Natural killer cell (primary cell): Measurements from ENCODE around the gene LRCH3. TPM values are rescaled to one million over a fixed set of nuclear protein-coding genes. Genes with fewer than 3 reads are reported as not detected.

Experiments used
- ATAC-seq, 3 donors: fragments of 150-1000 bp in 2 of 3; fragments of 200-7000 bp in 1 of 3; cut with Tn5 transposase; 1 replicate in 1 of 3; 2 replicates in 2 of 3; pipeline ENCODE4 v1.10.0; 2021; ENCODE audit warnings: mild to moderate bottlenecking in 2 of 3, moderate library complexity in 2 of 3
- DNase-seq, 2 donors: peaks; one replicate each; pipeline versions ENCODE4 v3.0.0 to v3.0.0-alpha.2; 2013 to 2021; ENCODE audit warnings: mixed read lengths in 1 of 2
- H3K27ac ChIP-seq: one replicate; pipeline ENCODE4 v1.5.1; 2013; ENCODE audit warnings: mild to moderate bottlenecking, low read length
- H3K27me3 ChIP-seq: one replicate; pipeline ENCODE4 v1.6.1; 2013; ENCODE audit warnings: low read length; ENCODE audit not compliant: control insufficient read depth, insufficient read depth
- H3K36me3 ChIP-seq: one replicate; pipeline ENCODE4 v1.6.1; 2013; ENCODE audit warnings: low read length; ENCODE audit not compliant: control insufficient read depth, insufficient read depth
- H3K4me1 ChIP-seq: one replicate; pipeline ENCODE4 v1.6.1; 2013; ENCODE audit warnings: low read length; ENCODE audit not compliant: control insufficient read depth, insufficient read depth
- H3K4me3 ChIP-seq: one replicate; pipeline ENCODE4 v1.5.1; 2013; ENCODE audit warnings: low read length
- H3K9me3 ChIP-seq: one replicate; pipeline ENCODE4 v1.6.1; 2013; ENCODE audit warnings: low read length; ENCODE audit not compliant: control insufficient read depth, insufficient read depth
- H3K27ac Mint-ChIP-seq, 2 donors: one replicate each; pipeline ENCODE4 v1.8.0; 2022; ENCODE audit warnings: mild to moderate bottlenecking in 2 of 2, mixed read lengths in 2 of 2, moderate library complexity in 1 of 2
- H3K27me3 Mint-ChIP-seq, 2 donors: one replicate each; pipeline ENCODE4 v1.8.0; 2022; ENCODE audit warnings: low read depth in 2 of 2, mixed read lengths in 2 of 2
- H3K36me3 Mint-ChIP-seq: one replicate; pipeline ENCODE4 v1.8.0; 2022; ENCODE audit warnings: mixed read lengths
- H3K4me1 Mint-ChIP-seq, 2 donors: one replicate each; pipeline ENCODE4 v1.8.0; 2022; ENCODE audit warnings: mixed read lengths in 2 of 2
- H3K4me3 Mint-ChIP-seq: one replicate; pipeline ENCODE4 v1.8.0; 2022; ENCODE audit warnings: mild to moderate bottlenecking, moderate library complexity, mixed read lengths
- H3K9me3 Mint-ChIP-seq, 2 donors: one replicate each; pipeline ENCODE4 v1.8.0; 2022; ENCODE audit warnings: mixed read lengths in 2 of 2
- CTCF ChIP-seq: fragments of 200-600 bp; IDR thresholded peaks from one replicate; pipeline ENCODE4 v1.8.0; 2022; ENCODE audit warnings: antibody characterized with exemption
- WGBS: methylation state at CpG from one replicate; pipeline ENCODE4 v1.1.7; 2013; ENCODE audit warnings: missing lambda C conversion rate; ENCODE audit not compliant: insufficient coverage; 5-methylcytosine and 5-hydroxymethylcytosine counted together
- intact Hi-C: fragments of 100-400 bp; cut with micrococcal nuclease; formaldehyde crosslinking; loops from one replicate; pipeline ENCODE4 v1.14.2; 2022
- total RNA-seq, 4 donors: library from RNA; stranded (reverse); fragments of 120-200 nt in 1 of 4; gene quantifications; one replicate each; pipeline versions ENCODE4 v1.2.3 to v1.2.4, GENCODE V29; 2013 to 2022

LRCH3 gene
- total RNA-seq, 3 donors from 2014 or later (not counting 1 experiment from before 2014, with no cell fraction given): 68.1 to 90.5 (median 90.3) TPM

GRCh38 chr3:197761784-197762183 is 29.3 kb upstream of the LRCH3 start:
- ATAC-seq (no peak), DNase-seq (no peak)
- no peaks in the 10 kb centered on the region for H3K4me1 ChIP-seq
- no peak overlapping the region for H3K27ac ChIP-seq
- H3K36me3 ChIP-seq: peaks cover 48% of the 10 kb centered on the region
- Mint-ChIP-seq H3K27me3 (no peaks in the 10 kb centered on the region), H3K36me3 (no peaks in the 10 kb centered on the region), H3K27ac (no peak overlapping the region), H3K9me3 (no peaks in the 10 kb centered on the region), H3K4me3 (no peak overlapping the region), H3K4me1 (no peaks in the 10 kb centered on the region)
- TF ChIP-seq CTCF: no peak
- H3K27me3 ChIP-seq: no peaks in the 10 kb centered on the region
- intact Hi-C loops: no loop called here
- H3K9me3 ChIP-seq: no peaks in the 10 kb centered on the region
- H3K4me3 ChIP-seq: no peak overlapping the region

GRCh38 chr3:197775317-197775716 is 15.7 kb upstream of the LRCH3 start:
- Histone ChIP-seq H3K4me1 (no peaks in the 10 kb centered on the region), H3K4me3 (no peak overlapping the region), H3K36me3 (peaks cover 83% of the 10 kb centered on the region), H3K9me3 (no peaks in the 10 kb centered on the region), H3K27ac (no peak overlapping the region), H3K27me3 (no peaks in the 10 kb centered on the region)
- H3K27ac Mint-ChIP-seq: no peak overlapping the region
- no peak for TF ChIP-seq CTCF
- H3K27me3 Mint-ChIP-seq: no peaks in the 10 kb centered on the region
- intact Hi-C loops: no loop called here
- no peak overlapping the region for H3K4me3 Mint-ChIP-seq
- H3K36me3 Mint-ChIP-seq: peaks cover 18% of the 10 kb centered on the region
- no peaks in the 10 kb centered on the region for H3K9me3 Mint-ChIP-seq
- H3K4me1 Mint-ChIP-seq: no peaks in the 10 kb centered on the region
- ATAC-seq: no peak
- WGBS: 98% methylated on average over 7 of the region's 7 CpGs
- no peak for DNase-seq

GRCh38 chr3:197782230-197782629 is 8.8 kb upstream of the LRCH3 start:
- Mint-ChIP-seq H3K27ac (no peak overlapping the region), H3K4me3 (no peak overlapping the region), H3K9me3 (no peaks in the 10 kb centered on the region), H3K4me1 (no peaks in the 10 kb centered on the region), H3K27me3 (no peaks in the 10 kb centered on the region), H3K36me3 (peaks cover 15% of the 10 kb centered on the region)
- DNase-seq (no peak), ATAC-seq (no peak)
- no peaks in the 10 kb centered on the region for H3K27me3 ChIP-seq
- peaks cover 50% of the 10 kb centered on the region for H3K36me3 ChIP-seq
- TF ChIP-seq CTCF: no peak
- intact Hi-C loops: no loop called here
- H3K4me1 ChIP-seq: no peaks in the 10 kb centered on the region
- WGBS: 39% methylated on average over 4 of the region's 4 CpGs
- no peak overlapping the region for H3K27ac ChIP-seq
- H3K4me3 ChIP-seq: no peak overlapping the region
- no peaks in the 10 kb centered on the region for H3K9me3 ChIP-seq

- no peaks in the 10 kb centered on the region for H3K27me3 ChIP-seq
- H3K4me1 ChIP-seq: no peaks in the 10 kb centered on the region
- peaks cover 9% of the 10 kb centered on the region for H3K36me3 Mint-ChIP-seq
- no peak overlapping the region for H3K4me3 Mint-ChIP-seq
- H3K36me3 ChIP-seq: peaks cover 33% of the 10 kb centered on the region
- intact Hi-C loops: no loop called here
- ATAC-seq (no peak), DNase-seq (no peak)
- peak overlapping the region; percentile 31 to 59 for H3K27ac Mint-ChIP-seq
- WGBS: 88% methylated on average over 5 of the region's 7 CpGs
- no peak overlapping the region for H3K4me3 ChIP-seq
- no peaks in the 10 kb centered on the region for H3K9me3 ChIP-seq
- H3K9me3 Mint-ChIP-seq: no peaks in the 10 kb centered on the region
- TF ChIP-seq CTCF: no peak
- H3K27me3 Mint-ChIP-seq: no peaks in the 10 kb centered on the region
- H3K27ac ChIP-seq: no peak overlapping the region
- no peaks in the 10 kb centered on the region for H3K4me1 Mint-ChIP-seq
These were observed 7.0 kb upstream of the LRCH3 start for GRCh38 chr3:197784019-197784585.
